ENCODE results near the gene BCL2L2. TPM values are rescaled to one million over a fixed set of nuclear protein-coding genes. Genes with fewer than 3 reads are reported as not detected.

BCL2L2 gene, protein sequence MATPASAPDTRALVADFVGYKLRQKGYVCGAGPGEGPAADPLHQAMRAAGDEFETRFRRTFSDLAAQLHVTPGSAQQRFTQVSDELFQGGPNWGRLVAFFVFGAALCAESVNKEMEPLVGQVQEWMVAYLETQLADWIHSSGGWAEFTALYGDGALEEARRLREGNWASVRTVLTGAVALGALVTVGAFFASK
- total RNA-seq: 13.4 and 16.9 TPM in 2 replicates

DNA sequence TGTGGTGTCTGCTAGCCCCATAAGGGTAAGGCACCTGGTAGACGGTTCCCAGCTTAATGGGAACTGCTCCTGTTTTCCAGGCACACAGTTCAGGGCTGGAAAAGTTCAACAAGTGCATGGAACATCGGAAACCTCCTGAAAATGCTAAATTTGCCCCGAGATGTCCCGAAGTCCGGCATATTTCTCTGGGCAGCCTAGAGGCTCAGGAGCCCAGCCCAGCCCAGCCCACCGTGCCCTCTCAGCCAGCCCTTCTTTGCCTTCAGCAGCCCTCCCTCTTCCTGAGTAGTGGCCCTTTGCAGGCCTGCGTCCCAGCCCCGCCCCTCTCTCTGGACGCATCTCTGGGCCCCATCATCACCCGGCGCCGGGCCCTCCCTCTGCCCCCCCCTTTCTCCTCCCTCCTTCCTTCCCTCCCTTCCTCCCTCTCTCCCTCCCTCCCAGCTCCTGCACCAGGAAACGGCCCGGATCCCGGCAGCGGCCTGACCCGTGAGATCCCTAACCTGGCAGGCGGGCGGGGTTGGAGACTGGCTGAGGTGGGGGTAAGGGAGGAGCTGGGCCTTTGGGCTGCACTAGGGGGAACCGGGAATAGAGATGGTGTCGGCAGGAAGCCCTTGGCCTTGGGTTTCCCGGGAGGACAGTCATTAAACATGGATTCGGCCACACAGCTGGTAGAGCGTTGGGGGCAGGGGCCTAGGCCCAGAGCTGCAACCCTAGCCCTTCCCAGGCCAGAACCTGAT is at the start of gene BCL2L2:
BCL2L2 (plus strand) TSS at position 422 of the 734 bp plus-strand sequence. CDS start 935 bp downstream, outside the sequence.

DNA sequence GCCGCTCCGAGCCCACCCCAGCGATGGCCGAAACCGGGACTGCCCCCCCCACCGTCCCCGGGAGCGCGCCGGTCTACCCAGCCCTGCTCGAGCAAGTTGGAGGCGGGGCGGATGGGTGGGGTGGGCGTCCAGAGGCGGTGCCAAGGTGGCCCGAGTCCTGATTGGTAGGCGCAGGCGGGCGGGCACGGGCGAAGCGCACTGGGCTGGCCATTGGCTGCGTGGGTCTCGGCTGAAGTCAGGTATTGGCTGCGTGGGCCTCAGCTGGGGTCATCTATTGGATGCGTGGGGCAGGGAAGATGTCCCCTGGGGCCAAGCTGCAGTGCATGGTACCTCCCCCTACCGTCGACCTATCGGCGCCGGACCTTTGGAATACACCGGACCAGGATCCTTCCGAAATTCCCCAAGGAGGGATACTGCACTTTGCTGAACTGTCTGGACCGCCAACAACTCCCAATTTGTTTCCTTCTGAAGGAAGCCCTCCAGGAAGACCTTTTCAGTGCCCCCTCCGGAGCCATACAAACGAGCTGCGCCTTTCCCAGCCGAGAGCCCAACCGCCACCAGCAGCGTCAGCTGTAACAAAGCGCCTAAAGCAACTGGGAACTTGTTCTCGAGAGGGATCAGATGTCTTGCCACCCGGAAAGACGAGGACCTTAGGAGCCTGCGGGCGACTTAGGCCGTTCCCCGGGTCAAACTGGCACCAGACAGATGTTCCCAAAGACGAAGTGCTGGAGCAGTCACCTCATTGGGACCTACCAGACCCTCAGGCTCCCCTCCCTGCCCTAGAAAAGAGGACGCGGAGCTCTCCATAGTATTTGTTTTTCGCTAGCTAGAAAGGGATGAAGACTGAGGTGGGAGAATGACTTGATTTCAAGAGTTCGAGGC is 20.4 kb upstream of the BCL2L2 start, which contains the start of gene HOMEZ:
HOMEZ (minus strand) TSS at position 113 of the 882 bp plus-strand sequence. CDS start 180 bp downstream, outside the sequence.

GRCh38 chr14:23302290-23303225 is 4.1 kb upstream of the BCL2L2 start, which contains the start of gene PPP1R3E:
TSS of gene PPP1R3E (minus strand) at chr14:23302859. CDS start at chr14:23302576, 283 bp downstream.

GRCh38 chr14:23320584-23321571 is 14.2 kb downstream of the BCL2L2 start, which contains the start of gene PABPN1:
TSS of gene PABPN1 (plus strand) at chr14:23321457. CDS start at chr14:23321470, 13 bp downstream.

GRCh38 chr14:23352506-23353432 is 46.1 kb downstream of the BCL2L2 start, which contains the start of gene SLC22A17:
TSS of gene SLC22A17 (minus strand) at chr14:23352887.

Other genes starting within 250 kb of the BCL2L2 start
- 7.5 and 12.5 TPM in 2 replicates for gene CDH24, start 249.3 kb upstream of the BCL2L2 start, total RNA-seq
- 57.5 and 65.7 TPM in 2 replicates for gene ACIN1, start 211.7 kb upstream of the BCL2L2 start, total RNA-seq
- 48.7 and 60.8 TPM in 2 replicates for gene C14orf119, start 211.3 kb upstream of the BCL2L2 start, total RNA-seq
- gene CIROP, start 201.8 kb upstream of the BCL2L2 start, total RNA-seq: not detected in 2 replicates
- not detected in 2 replicates for gene CEBPE, start 187.6 kb upstream of the BCL2L2 start, total RNA-seq
- gene SLC7A8, start 123.2 kb upstream of the BCL2L2 start, total RNA-seq: 0.65 and 1.7 TPM in 2 replicates
- not detected in 2 replicates for gene RNF212B, start 68.9 kb upstream of the BCL2L2 start, total RNA-seq
- gene HOMEZ, start 20.7 kb upstream of the BCL2L2 start, total RNA-seq: 2.9 and 4.3 TPM in 2 replicates
- gene PPP1R3E, start 4.0 kb upstream of the BCL2L2 start, total RNA-seq: 0.76 and 0.97 TPM in 2 replicates
- gene PABPN1, start 14.6 kb downstream of the BCL2L2 start, total RNA-seq: 89.3 and 89.7 TPM in 2 replicates
- 1.6 and 2.6 TPM in 2 replicates for gene SLC22A17, start 46.1 kb downstream of the BCL2L2 start, total RNA-seq
- gene EFS, start 58.3 kb downstream of the BCL2L2 start, total RNA-seq: not detected in 2 replicates
- not detected in 2 replicates for gene IL25, start 66.0 kb downstream of the BCL2L2 start, total RNA-seq
- not detected in 2 replicates for gene CMTM5, start 70.2 kb downstream of the BCL2L2 start, total RNA-seq
- gene MYH6, start 101.4 kb downstream of the BCL2L2 start, total RNA-seq: not detected in 2 replicates
- not detected in 2 replicates for gene MYH7, start 128.8 kb downstream of the BCL2L2 start, total RNA-seq
- gene NGDN, start 162.9 kb downstream of the BCL2L2 start, total RNA-seq: 58.5 and 77.8 TPM in 2 replicates
- gene ZFHX2, start 244.9 kb downstream of the BCL2L2 start, total RNA-seq: under 0.01 and 0.46 TPM in 2 replicates
- gene THTPA, start 249.4 kb downstream of the BCL2L2 start, total RNA-seq: 10.0 and 10.4 TPM in 2 replicates

Data from epithelial cell of umbilical artery (primary cell).